ENCODE results near the gene FAM76A. TPM values are rescaled to one million over a fixed set of nuclear protein-coding genes. Genes with fewer than 3 reads are reported as not detected.
A peak's percentile ranks its signal among the peaks of the same experiment; 100 is the strongest.

The FAM76A gene
- total RNA-seq, 4 donors from 2014 or later, result 16.7 to 41.3 (median 23.7) TPM

GRCh38 chr1:27755286-27755685 lies 29.5 kb downstream of the FAM76A start:
- Histone ChIP-seq H3K27me3 (no peaks in the 10 kb centered on the region), H3K27ac (peak overlapping the region in 1 of 4 donors; percentile 51), H3K36me3 (peaks cover 3 to 87% (median 15%) of the 10 kb centered on the region in 3 donors), H3K4me1 (peaks cover 0 to 10% (median 0%) of the 10 kb centered on the region in 4 donors), H3K9me3 (no peaks in the 10 kb centered on the region), H3K4me3 (no peak overlapping the region)
- no peak for DNase-seq (ENCODE audit: low spot score in 2 of 2)
- TF ChIP-seq POLR2A (IDR thresholded peaks at IDR 0.05) (no peak), EP300 (IDR thresholded peaks at IDR 0.05) (no peak), CTCF (IDR thresholded peaks at IDR 0.05) (no peak)
- whole genome bisulfite sequencing, 2 donors, result 44 to 62% methylated on average over 1 of the region's 1 CpG

- Histone ChIP-seq H3K9me3 (no peaks in the 10 kb centered on the region), H3K27me3 (no peaks in the 10 kb centered on the region), H3K4me3 (no peak overlapping the region), H3K36me3 (peaks cover 3 to 85% (median 16%) of the 10 kb centered on the region in 3 donors), H3K4me1 (peaks cover 0 to 10% (median 0%) of the 10 kb centered on the region in 4 donors), H3K27ac (peak overlapping the region in 1 of 4 donors; percentile 51)
- WGBS, 2 donors, result 72 to 77% methylated on average over 4 of the region's 4 CpGs
- DNase-seq (ENCODE audit: low spot score in 2 of 2), result no peak
- TF ChIP-seq POLR2A (IDR thresholded peaks at IDR 0.05) (no peak), EP300 (IDR thresholded peaks at IDR 0.05) (no peak), CTCF (IDR thresholded peaks at IDR 0.05) (no peak)
Observed at GRCh38 chr1:27755865-27756264, 30.1 kb downstream of the FAM76A start.

GRCh38 chr1:27759236-27759635 lies 33.5 kb downstream of the FAM76A start:
- Histone ChIP-seq H3K27me3 (no peaks in the 10 kb centered on the region), H3K4me1 (peaks cover 0 to 10% (median 0%) of the 10 kb centered on the region in 4 donors), H3K9me3 (no peaks in the 10 kb centered on the region), H3K27ac (no peak overlapping the region), H3K4me3 (no peak overlapping the region), H3K36me3 (peaks cover 3 to 79% (median 16%) of the 10 kb centered on the region in 3 donors)
- DNase-seq (ENCODE audit: low spot score in 2 of 2), result no peak
- no peak for TF ChIP-seq POLR2A (IDR thresholded peaks at IDR 0.05)
- no peak for TF ChIP-seq CTCF (IDR thresholded peaks at IDR 0.05)
- no peak for TF ChIP-seq EP300 (IDR thresholded peaks at IDR 0.05)
- WGBS, 2 donors, result 86% methylated on average over 2 of the region's 2 CpGs

- DNase-seq (ENCODE audit: low spot score in 2 of 2), result no peak
- WGBS, 2 donors, result 66 to 71% methylated on average over 3 of the region's 3 CpGs
- Histone ChIP-seq H3K4me3 (no peak overlapping the region), H3K27me3 (no peaks in the 10 kb centered on the region), H3K4me1 (peaks cover 0 to 3% (median 0%) of the 10 kb centered on the region in 4 donors), H3K27ac (no peak overlapping the region), H3K9me3 (no peaks in the 10 kb centered on the region), H3K36me3 (peaks cover 3 to 69% (median 11%) of the 10 kb centered on the region in 3 donors)
- no peak for TF ChIP-seq POLR2A (IDR thresholded peaks at IDR 0.05)
- no peak for TF ChIP-seq CTCF (IDR thresholded peaks at IDR 0.05)
- no peak for TF ChIP-seq EP300 (IDR thresholded peaks at IDR 0.05)
Observed at GRCh38 chr1:27760426-27760825, 34.7 kb downstream of the FAM76A start.

GRCh38 chr1:27762033-27762432 lies 36.3 kb downstream of the FAM76A start:
- no peak for DNase-seq (ENCODE audit: low spot score in 2 of 2)
- TF ChIP-seq EP300 (IDR thresholded peaks at IDR 0.05) (no peak), CTCF (IDR thresholded peaks at IDR 0.05) (no peak), POLR2A (IDR thresholded peaks at IDR 0.05) (no peak)
- Histone ChIP-seq H3K36me3 (peaks cover 3 to 53% (median 9%) of the 10 kb centered on the region in 3 donors), H3K4me3 (no peak overlapping the region), H3K4me1 (no peaks in the 10 kb centered on the region), H3K9me3 (no peaks in the 10 kb centered on the region), H3K27me3 (no peaks in the 10 kb centered on the region), H3K27ac (no peak overlapping the region)
- 79 to 94% methylated on average over 1 of the region's 1 CpG for WGBS, 2 donors
